Parathyroid adenoma (tissue), 2 donors: Measurements from ENCODE around the gene MAP2K5.

ENCODE experiments used
- H2AFZ ChIP-seq: fragments of 300-600 bp; sonication (generic); one replicate; pipeline ENCODE4 v1.7.0; 2017; ENCODE audit warnings: antibody characterized with exemption, mild to moderate bottlenecking
- H3K27ac ChIP-seq: fragments of 300-600 bp; sonication (generic); one replicate; pipeline ENCODE4 v1.7.0; 2017
- H3K27me3 ChIP-seq: fragments of 300-600 bp; sonication (generic); one replicate; pipeline ENCODE4 v1.7.0; 2017; ENCODE audit warnings: low read length; ENCODE audit not compliant: control insufficient read depth, insufficient read depth
- H3K36me3 ChIP-seq: fragments of 300-600 bp; sonication (generic); one replicate; pipeline ENCODE4 v1.7.0; 2017; ENCODE audit warnings: low read length; ENCODE audit not compliant: control insufficient read depth, insufficient read depth
- H3K4me1 ChIP-seq: fragments of 300-600 bp; sonication (generic); one replicate; pipeline ENCODE4 v1.7.0; 2017; ENCODE audit warnings: control low read depth
- H3K4me2 ChIP-seq: fragments of 300-600 bp; sonication (generic); one replicate; pipeline ENCODE4 v1.7.0; 2017; ENCODE audit warnings: low read length
- H3K4me3 ChIP-seq: fragments of 300-600 bp; sonication (generic); one replicate; pipeline ENCODE4 v1.7.0; 2017; ENCODE audit warnings: low read depth, low read length
- H3K79me2 ChIP-seq: fragments of 300-600 bp; sonication (generic); one replicate; pipeline ENCODE4 v1.7.0; 2017; ENCODE audit warnings: control low read depth
- H3K9ac ChIP-seq: fragments of 300-600 bp; sonication (generic); one replicate; pipeline ENCODE4 v1.7.0; 2017; ENCODE audit warnings: mild to moderate bottlenecking
- H3K9me3 ChIP-seq: fragments of 300-600 bp; sonication (generic); one replicate; pipeline ENCODE4 v1.7.0; 2017; ENCODE audit warnings: low read length; ENCODE audit not compliant: control insufficient read depth
- TF ChIP-seq, protein P1 (sequence below): fragments of 300-600 bp; sonication (generic); IDR thresholded peaks from one replicate; pipeline ENCODE4 v1.7.0; 2017; ENCODE audit warnings: antibody characterized with exemption, mild to moderate bottlenecking
- donor health status: primary hyperparathyroidism.

The MAP2K5 gene

DNA sequence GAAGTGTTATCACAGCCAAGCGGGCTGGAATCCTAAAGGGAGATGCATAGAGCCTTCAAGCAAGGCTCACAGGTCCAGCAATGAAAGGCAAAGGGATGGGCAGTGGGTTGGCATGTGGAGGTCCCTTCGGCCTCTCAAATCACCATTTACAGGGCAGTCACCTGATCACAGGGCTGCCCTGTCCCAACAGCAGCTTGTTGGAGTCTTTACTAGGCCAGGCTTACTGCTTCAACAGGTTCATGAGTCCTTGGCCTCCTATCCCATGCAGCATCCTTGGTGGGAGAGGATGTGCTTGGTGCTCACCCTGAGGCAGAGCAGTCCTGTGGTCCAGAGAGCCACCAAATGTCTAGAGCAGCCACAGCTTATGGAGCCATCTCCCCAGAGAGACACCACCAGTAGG is 258.6 kb downstream of the MAP2K5 start:
- Histone ChIP-seq H2AFZ (no peak overlapping the region), H3K4me3 (no peak overlapping the region), H3K27me3 (no peaks in the 10 kb centered on the region), H3K9me3 (no peaks in the 10 kb centered on the region), H3K4me1 (peaks cover 18% of the 10 kb centered on the region), H3K79me2 (no peaks in the 10 kb centered on the region), H3K27ac (no peak overlapping the region), H3K9ac (no peak overlapping the region), H3K36me3 (no peaks in the 10 kb centered on the region), H3K4me2 (no peak overlapping the region)
- TF ChIP-seq, protein P1, sequence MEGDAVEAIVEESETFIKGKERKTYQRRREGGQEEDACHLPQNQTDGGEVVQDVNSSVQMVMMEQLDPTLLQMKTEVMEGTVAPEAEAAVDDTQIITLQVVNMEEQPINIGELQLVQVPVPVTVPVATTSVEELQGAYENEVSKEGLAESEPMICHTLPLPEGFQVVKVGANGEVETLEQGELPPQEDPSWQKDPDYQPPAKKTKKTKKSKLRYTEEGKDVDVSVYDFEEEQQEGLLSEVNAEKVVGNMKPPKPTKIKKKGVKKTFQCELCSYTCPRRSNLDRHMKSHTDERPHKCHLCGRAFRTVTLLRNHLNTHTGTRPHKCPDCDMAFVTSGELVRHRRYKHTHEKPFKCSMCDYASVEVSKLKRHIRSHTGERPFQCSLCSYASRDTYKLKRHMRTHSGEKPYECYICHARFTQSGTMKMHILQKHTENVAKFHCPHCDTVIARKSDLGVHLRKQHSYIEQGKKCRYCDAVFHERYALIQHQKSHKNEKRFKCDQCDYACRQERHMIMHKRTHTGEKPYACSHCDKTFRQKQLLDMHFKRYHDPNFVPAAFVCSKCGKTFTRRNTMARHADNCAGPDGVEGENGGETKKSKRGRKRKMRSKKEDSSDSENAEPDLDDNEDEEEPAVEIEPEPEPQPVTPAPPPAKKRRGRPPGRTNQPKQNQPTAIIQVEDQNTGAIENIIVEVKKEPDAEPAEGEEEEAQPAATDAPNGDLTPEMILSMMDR, result no peak

GRCh38 chr15:67801926-67802914 is 259.7 kb downstream of the MAP2K5 start:
- H3K36me3 ChIP-seq, result no peaks in the 10 kb centered on the region
- H3K9ac ChIP-seq, result no peak overlapping the region
- no peak overlapping the region for H3K27ac ChIP-seq
- H3K4me1 ChIP-seq, result peaks cover 18% of the 10 kb centered on the region
- H3K4me2 ChIP-seq, result no peak overlapping the region
- H3K9me3 ChIP-seq, result no peaks in the 10 kb centered on the region
- no peaks in the 10 kb centered on the region for H3K79me2 ChIP-seq
- TF ChIP-seq, protein P1, result no peak
- H3K4me3 ChIP-seq, result no peak overlapping the region
- H2AFZ ChIP-seq, result no peak overlapping the region
- no peaks in the 10 kb centered on the region for H3K27me3 ChIP-seq

GRCh38 chr15:67803299-67803698 is 260.8 kb downstream of the MAP2K5 start:
- Histone ChIP-seq H3K4me3 (no peak overlapping the region), H3K27me3 (no peaks in the 10 kb centered on the region), H3K4me2 (no peak overlapping the region), H3K79me2 (no peaks in the 10 kb centered on the region), H3K4me1 (peaks cover 18% of the 10 kb centered on the region), H3K27ac (no peak overlapping the region), H3K9ac (no peak overlapping the region), H3K36me3 (no peaks in the 10 kb centered on the region), H2AFZ (no peak overlapping the region), H3K9me3 (no peaks in the 10 kb centered on the region)
- TF ChIP-seq, protein P1, result no peak

- TF ChIP-seq, protein P1, result no peak
- peak overlapping the region; percentile 49 for H3K27ac ChIP-seq
- no peaks in the 10 kb centered on the region for H3K9me3 ChIP-seq
- H2AFZ ChIP-seq, result peak overlapping the region; percentile 50
- H3K36me3 ChIP-seq, result no peaks in the 10 kb centered on the region
- no peak overlapping the region for H3K9ac ChIP-seq
- H3K4me3 ChIP-seq, result peak overlapping the region; percentile 23
- peaks cover 18% of the 10 kb centered on the region for H3K4me1 ChIP-seq
- no peaks in the 10 kb centered on the region for H3K27me3 ChIP-seq
- H3K4me2 ChIP-seq, result peak overlapping the region; percentile 41
- no peaks in the 10 kb centered on the region for H3K79me2 ChIP-seq
Measured at GRCh38 chr15:67803996-67804843, 261.7 kb downstream of the MAP2K5 start.
